NCI-H2227 (cell line): ENCODE measurements around the gene SGMS1.
"Not testable (repeated sequence)": the region's sequence is repeated elsewhere in the genome, so short reads cannot be mapped to it uniquely, and the experiment has no call there.

Experiments used
- DNase-seq: peaks from one replicate; lab custom pipeline; 2025; ENCODE audit not compliant: unreplicated experiment; lab: John Stamatoyannopoulos, UW

Gene SGMS1

DNA sequence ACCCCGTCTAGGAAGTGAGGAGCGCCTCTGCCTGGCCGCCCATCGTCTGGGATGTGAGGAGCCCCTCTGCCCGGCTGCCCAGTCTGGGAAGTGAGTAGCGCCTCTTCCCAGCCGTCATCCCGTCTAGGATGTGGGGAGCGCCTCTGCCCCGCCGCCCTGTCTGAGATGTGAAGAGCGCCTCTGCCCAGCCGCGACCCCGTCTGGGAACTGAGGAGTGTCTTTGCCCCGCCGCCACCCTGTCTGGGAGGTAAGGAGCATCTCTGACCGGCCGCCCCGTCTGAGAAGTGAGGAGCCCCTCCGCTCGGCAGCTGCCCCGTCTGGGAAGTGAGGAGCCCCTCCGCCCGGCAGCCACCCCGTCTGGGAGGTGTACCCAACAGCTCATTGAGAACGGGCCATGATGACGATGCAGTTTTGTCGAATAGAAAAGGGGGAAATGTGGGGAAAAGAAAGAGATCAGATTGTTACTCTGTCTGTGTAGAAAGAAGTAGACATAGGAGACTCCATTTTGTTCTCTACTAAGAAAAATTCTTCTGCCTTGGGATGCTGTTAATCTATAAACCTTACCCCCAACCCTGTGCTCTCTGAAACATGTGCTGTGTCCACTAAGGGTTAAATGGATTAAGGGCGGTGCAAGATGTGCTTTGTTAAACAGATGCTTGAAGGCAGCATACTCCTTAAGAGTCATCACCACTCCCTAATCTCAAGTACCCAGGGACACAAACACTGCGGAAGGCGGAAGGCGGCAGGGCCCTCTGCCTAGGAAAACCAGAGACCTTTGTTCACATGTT is 267.9 kb downstream of the SGMS1 start:
- not testable (repeated sequence) for DNase-seq

DNA sequence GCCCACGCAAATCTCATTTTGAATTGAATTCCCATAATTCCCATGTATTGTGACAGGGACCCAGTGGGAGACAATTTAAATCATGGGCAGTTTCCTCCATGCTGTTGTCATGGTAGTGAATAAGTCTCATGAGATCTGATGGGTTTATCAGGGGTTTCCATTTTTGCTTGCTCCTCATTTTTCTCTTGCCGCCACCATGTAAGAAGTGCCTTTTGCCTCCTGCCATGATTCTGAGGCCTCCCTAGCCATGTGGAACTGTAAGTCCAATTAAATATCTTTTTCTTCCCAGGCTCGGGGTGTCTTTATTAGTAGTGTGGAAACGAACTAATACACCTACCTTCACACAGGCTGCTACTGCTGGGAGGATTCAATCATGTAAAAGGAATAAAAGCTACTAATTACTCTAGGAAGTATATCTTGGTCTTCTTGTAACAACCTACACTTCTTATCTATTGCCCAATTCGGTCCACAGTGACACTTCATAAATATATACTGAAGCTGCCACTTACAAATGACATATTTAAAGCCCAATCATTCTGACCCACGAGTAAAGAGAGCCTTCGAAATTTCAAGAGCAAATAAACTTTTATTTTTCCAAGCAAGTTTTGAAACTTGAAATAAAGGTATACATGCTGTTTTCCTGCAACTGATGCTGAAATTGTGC is 272.1 kb downstream of the SGMS1 start:
- DNase-seq: no peak

DNA sequence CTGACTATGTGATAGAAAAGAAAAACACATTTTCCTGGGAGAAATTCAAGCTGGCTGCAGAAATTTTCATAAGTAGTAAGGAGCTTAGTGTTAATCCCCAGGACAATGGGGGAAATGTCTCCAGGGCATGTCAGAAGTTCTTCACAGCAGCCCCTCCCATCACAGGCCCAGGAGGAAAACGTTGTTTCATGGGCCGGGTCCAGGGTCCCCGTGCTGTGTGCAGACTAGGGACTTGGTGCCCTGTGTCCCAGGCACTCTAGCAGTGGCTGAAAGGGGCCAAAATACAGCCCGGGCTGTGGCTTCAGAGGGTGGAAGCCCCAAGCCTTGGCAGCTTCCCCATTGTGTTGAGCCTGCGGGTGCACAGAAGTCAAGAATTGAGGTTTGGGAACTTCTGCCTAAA is 273.4 kb downstream of the SGMS1 start:
- DNase-seq: no peak

DNA sequence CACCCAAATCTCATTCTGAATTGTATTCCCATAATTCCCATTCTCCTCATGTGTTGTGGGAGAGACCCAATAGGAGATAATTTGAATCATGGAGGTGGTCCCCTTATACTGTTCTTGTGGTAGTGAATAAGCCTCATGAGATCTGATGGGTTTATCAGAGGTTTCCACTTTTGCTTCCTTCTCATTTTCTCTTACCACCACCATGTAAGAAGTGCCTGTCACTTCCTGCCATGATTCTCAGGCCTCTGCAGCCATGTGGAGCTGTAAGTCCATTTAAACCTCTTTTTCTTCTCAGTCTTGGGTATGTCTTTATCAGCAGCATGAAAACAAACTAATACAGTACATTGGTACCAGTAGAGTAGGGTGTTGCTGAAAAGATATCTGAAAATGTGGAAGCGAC is 274.2 kb downstream of the SGMS1 start:
- DNase-seq: no peak

DNA sequence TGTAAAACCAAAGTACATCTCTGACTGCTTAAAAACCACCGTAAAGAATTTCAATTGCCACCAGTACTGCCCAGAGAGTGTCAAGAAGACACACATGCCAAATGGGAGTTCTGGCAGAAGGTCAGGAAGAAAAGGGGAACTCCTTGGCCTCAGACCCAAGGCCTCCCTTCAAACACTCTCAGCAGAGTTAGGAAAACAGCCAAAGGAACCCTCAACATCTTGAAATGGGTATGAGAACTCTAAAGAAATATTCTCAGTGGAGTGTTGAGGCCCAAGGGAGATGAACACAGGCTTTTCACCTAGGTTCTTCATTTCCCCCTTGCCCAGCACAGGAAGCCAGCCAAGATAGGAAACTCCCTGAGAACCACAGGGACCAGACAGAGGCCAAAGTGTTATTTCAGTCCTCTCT is 276.4 kb downstream of the SGMS1 start:
- DNase-seq: no peak

DNA sequence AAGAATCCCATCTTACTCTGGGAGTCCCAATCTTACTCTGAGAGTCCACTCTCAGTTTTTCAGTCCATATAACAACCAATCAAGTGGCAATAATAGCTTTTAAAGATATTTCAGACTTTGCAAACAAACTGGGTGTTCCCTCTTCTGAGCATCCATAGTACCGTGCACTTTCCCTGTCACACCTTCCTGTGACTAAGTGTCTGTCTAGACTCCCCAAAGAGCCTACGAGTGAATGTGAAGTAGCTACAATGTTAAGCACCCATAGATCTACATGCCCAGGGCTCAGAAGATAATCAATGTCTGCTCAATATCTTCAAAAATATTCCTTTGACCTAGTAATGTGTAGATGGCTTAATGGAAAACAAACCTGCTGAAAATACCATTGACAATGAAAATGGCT is 276.8 kb downstream of the SGMS1 start:
- no peak for DNase-seq

DNA sequence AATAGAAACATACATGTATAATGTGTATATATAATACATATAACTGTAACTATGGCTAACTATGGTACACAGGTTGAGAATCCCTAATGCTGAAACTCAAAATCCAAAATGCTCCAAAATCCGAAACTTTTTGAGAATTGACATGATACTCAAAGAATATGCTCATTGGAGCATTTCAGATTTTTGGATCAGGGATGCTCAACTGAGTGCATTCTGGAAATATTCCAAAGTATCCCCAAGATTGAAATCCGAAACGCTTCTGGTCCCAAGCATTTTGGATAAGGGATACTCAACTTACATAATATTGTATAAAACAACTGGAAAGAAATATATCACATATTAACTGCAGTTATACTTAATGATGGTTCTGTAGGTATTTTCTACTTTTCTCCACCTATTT is 278.2 kb downstream of the SGMS1 start:
- DNase-seq: no peak

DNA sequence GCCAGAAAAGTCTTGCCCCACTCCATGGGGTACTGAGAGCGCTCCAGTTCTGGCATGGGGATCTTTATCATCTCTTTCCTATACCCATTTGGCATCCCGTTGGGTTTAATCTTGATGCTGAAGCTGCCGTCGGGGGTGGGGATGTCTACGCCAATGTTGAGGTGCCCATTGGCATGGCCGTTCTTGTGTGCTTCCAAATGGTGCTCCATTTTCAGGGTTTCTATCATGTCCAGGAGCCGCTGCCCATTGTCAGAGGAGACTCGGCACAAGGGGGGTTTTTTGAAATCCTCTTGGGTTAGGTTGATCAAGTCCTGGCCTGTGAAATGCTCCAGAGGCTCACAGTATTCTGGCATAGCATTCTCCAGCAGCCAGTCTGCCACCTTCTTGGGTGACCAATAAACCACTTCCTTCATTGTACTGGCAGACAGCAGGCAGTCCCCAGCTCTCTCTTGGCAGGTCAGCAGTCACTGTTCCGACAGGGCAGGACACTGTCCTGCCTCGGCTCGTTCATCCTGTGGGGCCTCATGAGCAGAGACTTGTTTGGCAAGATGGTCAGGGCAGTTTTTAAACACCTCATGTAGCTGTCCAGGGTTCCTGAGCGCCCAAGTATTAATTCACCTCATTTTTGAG is 279.9 kb downstream of the SGMS1 start:
- no peak for DNase-seq

DNA sequence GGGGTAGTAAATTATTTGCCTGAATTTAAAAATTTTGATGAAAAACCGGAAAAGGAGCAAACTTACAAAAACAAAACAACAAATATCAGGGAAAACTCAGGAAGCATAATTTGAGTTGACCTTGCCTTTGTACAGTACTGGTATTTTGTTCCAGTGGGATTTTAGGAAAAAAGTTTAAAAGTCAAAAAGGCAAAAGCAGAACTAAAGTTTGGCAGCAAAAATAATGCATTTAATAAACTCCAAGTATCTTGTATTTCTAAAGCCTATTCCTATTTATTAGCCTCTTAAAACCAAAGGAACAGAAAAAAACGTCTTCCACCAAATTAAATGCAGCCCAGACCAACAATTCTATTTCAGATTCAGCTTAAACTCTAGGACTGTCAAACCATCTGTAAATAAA is 281.8 kb downstream of the SGMS1 start:
- DNase-seq: no peak

DNA sequence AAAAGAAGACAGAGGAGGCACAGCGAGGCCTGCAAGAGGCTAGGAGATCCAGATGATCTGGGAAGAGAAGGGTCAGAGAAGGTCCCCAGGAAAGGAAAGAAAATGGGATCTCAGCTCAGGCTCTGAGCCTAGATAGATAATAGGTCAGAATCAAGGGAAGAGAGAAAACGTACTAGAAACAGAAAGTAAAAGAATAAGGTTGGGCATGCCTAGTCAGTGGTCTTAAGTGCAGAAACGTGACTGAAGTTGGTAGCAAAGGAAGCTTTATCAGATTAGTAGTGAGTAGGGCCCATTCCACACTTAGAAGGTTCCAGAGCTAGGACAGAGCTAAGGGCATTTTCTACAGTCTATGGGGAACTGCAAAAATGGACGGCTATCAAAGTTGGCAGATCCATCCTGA is 287.6 kb downstream of the SGMS1 start:
- no peak for DNase-seq

DNA sequence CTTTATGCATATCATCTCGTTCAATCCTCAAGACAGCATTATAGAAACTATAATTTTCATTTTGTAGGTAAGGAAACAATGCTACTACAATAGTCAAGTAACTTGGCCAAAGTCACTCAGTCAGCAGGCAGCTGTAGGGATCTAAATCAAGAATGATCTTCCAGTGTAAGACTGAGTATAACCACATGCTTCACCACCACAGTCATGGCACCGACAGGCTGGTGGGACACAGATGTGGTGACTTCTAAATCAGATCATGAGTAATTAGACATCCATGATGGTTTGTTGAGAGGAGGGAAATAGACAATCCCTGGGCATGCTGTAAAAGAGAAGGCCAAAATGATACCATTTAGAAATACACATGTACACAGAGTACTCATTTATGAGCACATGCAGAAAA is 288.4 kb downstream of the SGMS1 start:
- no peak for DNase-seq

DNA sequence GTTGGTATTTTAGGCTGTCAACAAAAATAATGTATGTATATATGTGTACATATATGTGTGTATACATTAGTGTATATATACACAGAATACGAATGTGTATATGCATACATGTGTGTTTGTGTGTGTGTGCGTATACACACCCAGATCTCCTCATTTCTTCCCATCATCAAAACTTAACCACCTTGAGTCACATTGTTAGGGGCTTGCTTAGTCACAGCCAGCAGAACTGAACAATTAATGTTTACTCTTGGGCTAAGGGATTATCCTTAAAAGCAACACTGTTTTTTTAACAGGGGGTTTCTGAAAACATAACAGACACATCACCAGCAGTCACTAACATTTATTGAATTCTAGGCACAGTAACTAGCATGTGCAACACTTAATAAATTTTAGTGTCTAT is 289.5 kb downstream of the SGMS1 start:
- DNase-seq: no peak

DNA sequence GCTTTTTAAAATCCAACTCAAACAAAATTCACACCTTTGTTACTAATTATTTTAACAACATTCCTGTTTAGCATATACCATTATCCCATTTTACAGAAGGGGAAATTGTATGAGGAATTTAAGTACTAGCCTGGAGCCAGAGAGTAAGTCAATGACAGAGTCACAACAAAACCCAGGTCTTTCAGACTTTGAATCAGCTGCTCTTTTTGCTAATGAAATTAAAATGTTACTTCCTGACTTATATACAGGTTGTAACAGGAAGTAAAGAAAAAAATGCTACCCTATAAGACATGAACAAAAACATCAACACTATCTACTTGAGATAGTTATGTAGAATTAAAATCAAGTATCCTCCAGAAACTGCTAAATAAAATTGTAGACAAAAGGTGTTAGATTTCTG is 289.9 kb downstream of the SGMS1 start:
- no peak for DNase-seq

DNA sequence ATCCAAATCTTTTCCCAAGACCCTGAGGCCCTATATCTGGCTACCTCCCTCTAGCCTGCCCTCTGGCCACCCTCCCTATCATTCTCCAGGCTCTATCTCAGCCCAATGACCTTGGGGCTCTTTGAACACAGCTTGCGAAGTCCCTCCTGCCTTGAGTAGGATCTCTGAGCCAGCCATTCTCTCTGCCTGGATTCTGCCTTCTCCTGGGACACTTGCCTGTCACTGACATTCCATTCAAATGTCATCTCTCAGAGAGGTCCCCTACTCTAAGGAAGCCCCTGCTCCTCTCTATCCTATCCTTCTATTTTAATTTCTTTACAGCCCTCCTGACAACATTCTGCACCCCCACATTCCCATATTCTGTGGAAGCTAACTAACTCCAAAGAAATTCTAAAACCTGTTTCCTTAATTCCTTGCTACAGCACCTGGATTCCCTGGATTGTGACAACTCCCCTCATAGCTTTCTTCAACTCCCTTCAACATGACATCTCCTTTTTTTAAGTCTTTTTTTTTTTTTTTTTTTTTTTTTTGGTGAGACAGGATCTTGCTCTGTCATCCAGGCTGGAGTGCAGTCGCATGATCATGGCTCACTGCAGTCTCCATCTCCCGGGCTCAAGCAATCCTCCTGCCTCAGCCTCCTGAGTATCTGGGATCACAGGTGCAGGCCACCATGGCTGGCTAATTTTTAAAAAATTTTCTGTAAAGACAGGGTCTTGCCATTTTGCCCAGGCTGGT is 291.5 kb downstream of the SGMS1 start:
- DNase-seq: no peak

DNA sequence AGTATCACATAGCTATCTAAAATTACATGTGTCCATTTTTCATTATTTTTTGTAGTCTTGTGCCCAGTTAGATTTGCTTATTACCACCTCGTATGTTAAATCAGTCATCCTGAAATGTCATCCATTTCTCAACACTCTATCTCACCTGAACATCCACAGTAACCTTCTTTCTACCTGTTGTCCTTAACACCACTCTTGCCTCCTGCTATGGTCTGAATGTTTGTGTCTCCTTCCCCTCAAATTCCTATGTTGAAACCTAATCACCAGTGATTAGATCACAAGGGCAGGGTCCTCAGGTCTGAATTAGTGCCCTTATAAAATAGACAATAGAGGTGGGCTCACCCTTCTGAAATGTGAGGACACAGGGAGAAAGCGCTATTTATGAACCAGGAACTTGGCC is 292.3 kb downstream of the SGMS1 start:
- no peak for DNase-seq

DNA sequence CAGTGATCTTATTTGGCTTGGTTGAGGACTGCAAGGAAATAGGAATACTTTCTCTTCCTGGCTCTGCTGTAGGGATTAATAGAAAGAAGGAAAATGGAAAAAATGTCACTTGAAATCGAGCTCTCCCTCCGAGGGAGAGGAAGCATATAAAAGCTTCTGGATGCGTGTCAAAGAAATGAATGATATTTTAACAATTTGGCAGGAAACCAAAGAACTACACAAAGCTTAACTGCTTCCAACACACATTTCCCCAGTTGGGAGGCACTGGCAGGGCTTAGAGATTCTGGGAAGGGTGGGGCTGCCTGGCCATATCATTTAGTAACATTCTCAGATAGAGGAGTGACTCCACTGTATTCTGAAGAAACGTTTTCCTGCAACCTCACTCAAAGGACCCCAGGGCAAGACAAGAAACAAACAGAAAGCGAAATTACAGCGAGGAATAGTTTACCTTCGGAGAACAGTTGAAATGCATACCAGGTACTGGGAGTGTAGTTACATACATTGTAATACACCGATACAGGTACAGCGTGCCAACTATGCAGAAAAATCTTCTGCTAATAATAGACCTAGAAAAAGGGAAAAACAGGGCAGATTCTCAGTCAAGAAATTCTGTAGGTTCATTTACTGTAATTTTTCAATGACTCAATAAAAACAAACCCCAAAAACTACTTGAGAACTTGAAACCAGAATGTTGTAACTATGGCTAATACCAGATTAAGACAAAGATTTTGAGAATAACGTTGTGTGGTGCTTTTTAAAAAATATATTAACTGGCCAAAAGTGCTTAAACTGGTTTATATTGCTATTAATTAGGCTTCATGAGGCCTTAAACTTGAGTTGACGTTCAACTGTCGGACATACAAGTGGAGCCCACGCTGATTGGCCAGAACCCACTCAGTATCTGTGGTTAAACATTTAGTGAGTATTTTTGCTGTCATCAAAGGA is 296.7 kb downstream of the SGMS1 start:
- DNase-seq: no peak

DNA sequence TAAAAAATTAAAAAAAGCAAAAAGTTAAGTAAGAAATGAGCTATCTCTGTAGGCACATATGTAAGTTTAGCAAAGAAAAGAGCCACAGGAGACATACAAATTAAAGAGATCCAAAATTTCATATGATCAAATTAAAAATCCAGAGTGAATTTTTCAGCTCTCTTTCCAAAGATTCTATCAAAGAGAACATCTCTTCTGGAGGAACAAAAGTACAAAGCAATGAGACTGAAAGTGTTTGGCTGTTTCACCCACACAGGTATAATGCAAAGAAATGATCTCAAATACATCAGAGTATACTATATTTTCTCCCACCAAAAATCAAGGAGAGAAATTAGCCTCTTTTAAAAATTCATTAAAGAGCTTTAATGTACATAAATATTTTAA is 297.6 kb downstream of the SGMS1 start:
- DNase-seq: no peak

DNA sequence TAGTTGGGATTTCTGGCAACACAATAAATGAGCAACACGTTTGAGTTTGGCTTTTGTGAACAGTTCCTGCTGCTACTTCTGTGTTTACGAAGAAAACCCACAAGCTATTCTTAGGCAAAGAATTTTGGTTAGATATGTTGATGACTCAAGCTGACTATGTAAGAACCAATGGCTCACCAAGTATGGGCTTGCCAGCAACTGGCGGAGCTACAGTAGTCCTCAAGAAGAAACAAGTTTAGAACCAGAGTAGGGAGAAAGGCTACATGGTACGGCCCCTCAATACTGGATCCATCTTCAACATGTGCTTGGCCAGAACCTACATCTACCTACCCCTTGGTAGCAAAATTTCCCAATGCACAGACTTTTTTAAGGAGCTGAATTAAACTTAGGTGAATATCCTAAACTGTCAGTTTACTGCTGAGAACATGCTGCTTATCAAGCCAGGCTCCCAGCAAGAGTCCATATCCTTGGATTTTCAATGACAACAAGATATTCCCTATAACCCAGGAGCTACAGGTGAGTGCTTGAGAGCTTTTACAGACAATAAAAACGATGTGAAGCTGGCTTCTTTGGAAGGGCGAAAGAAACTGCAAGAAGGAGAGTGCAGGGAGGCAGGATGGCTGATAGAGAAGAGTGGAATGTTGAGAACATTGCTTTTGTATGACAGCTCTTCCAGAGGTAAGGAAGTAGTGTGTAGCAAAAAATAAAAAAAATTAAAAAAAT is 298.1 kb downstream of the SGMS1 start:
- DNase-seq: no peak

DNA sequence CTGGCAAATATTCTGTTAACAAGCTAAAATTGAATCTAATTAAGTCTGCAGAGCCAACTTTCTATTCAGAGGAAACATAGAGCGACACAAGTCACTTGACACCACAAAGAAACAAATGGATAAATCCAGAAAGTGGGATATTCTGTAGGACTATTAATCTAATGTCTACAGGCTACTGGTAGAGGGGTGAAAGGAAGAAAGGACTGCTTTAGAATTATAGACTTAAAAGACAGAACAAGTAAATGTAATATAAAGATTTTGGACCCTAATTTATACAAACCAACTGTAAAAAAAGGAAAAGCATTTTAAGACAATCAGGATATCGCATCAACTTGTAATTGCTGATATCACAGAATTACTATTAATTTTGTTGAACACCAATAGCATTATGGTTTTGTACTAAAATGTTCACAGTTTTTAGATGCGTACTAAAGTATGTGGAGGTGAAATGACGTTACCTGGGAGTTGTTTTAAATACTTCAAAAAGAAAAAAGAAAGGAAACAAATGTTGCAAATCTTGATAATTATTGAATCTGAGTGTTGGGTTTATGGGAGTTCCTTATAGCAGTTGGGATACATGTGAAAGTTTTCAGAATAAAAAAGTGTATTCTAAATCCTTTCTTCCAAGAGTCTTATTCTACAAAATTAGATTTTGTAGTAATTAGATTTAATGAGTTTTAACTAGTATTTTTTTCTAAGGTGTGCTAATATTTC is 298.9 kb downstream of the SGMS1 start:
- no peak for DNase-seq
